Stimulated activated CD8-positive, alpha-beta memory T cell treated with anti-CD3 and anti-CD28 coated beads, Interleukin-15, amount 100 ng/mL, for 24 hours (primary cell): ENCODE results near the gene CACNB3.
A peak's percentile ranks its signal among the peaks of the same experiment; 100 is the strongest.
"Not testable (repeated sequence)": the region's sequence is repeated elsewhere in the genome, so short reads cannot be mapped to it uniquely, and the experiment has no call there.

Experiments
- DNase-seq: peaks from one replicate; pipeline ENCODE4 v3.0.0-alpha.2; 2020; ENCODE audit warnings: low read depth

Gene CACNB3

DNA sequence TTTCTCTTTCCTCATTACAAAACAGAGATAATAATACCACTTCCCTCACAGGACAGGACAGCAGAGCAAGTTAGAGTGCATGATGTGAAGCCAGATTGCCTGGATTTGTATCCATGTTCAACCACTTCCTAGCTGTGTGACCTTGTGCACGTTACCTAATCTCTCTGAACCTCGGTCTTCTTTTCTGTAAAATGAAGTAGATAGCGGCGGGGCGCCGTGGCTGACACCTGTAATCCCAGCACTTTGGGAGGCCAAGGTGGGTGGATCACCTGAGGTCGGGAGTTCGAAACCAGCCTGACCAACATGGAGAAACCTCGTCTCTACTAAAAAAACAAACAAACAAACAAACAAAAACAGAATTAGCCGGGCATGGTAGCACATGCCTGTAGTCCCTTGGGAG lies 36.6 kb downstream of the CACNB3 start:
- not testable (repeated sequence) for DNase-seq

DNA sequence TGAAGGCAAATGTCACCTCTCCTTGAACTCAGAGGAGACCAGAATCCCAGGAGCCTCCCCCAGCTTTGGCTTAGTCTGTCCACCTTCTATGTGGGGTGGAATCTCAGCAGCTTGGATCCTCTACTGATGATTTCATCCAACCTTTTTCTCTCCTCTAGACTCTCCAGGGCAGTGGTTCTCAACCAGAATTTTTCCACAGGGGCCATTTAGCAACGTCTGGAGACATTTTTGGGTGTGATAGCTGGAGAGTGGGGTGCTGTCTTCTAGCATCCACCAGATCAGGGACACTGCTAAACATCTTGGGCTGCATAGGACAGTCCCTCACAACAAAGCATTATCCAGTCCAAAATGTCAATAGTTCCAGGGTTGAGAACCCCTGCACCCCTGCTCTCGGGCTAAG lies 38.1 kb downstream of the CACNB3 start:
- no peak for DNase-seq

DNA sequence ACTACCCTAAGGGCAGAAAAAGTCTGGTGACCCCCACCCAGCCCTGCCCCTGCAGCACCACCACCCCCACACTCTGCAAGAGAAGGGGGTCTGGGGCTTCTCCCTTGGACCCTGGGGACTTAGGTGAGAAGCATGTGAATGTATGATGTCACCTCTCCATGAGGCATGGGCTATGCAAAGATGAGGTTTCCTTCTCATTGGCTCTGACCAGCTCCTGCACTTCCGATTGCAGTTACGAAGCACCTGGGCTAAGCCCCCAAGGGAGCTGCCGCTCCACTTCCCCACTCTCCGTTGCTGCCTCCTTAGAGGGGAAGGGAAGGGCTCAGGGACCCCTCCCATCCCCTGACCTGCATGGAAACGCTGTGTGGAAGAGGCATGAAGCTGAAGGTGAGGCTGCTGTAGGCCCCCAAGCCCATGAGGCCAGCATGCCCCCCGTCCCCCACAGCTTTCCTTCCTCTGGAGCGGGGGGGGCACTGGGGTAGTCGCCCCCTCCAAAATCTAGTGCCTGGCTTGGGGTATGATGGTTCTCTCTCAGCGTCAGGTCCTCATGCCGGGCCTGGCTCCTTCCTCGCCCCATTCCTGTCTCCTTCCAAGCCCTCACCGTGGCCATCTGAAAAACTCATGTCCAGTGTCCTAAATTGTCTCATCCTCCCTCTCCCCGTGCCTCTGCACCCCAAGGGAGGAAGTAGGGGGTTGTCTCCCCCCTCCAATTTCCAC lies 39.1 kb downstream of the CACNB3 start:
- DNase-seq: no peak

DNA sequence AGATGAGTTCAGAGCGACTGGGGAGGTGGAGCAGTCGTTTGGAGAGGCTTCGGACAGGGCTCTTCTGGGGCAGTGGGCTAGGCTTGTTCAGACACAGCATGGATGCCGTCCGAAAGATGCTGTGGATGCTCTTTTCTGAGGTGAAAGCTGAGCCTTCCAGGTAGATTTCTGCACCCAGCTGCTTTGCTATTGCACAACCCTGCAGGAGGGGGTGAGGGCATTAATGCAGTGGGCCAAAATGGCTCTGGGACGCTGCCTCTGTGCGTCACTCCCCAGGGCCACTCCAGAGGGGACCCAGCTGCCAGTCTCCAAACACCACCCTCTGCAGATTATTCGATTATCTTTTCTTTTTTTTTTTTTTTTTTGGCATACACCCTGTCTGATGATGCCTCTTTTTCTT lies 39.7 kb downstream of the CACNB3 start:
- DNase-seq: no peak

DNA sequence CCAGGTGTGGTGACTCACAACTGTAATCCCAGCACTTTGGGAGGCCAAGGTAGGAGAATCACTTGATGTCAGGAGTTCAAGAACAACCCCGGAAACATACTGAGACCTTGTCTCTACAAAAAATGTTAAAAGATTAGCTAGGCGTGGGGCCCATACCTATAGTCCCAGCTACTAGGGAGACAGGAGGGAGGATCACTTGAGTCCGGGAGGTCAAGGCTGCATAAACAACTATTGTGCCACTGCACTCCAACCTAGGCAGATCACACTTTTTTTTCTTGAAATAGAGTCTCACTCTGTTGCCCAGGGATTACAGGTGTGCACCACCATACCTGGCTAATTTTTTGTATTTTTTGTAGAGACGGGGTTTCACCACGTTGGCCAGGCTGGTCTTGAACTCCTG lies 41.3 kb downstream of the CACNB3 start:
- no peak for DNase-seq

DNA sequence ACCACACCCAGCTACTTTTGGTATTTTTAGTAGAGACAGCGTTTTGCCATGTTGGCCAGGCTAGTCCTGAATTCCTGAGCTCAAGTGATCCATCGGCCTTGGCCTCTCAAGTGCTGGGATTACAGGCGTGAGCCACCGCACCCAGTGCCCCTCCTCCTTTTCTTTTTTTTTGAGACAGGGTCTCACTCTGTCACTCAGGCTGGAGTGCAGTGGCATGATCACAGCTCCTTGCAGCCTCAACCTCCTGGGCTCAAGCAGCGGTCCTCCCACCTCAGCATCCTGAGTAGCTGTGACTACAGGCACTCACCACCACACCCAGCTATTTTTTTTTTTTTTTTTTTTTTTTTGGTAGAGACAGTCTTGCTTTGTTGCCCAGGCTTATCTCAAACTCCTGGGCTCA lies 41.9 kb downstream of the CACNB3 start:
- not testable (repeated sequence) for DNase-seq

DNA sequence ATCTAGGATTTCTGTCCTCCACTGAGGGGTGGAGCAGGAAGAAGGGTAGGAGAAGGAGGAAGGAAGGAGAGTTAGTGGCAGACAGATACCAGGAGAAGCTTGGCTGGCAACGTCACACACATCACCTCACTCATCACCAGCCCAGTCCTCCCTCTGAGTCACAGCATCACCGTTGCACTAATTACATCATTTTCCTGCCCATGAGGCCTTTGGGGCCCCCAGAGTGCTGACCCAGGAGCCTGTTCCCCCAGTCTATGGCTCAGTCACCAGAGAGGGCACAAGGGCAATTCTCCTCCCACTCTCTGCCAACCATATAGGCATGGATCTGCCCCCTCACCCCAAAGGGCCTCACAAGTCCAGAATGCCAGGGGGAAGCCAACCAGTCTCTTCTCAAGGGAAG lies 42.8 kb downstream of the CACNB3 start:
- no peak for DNase-seq

DNA sequence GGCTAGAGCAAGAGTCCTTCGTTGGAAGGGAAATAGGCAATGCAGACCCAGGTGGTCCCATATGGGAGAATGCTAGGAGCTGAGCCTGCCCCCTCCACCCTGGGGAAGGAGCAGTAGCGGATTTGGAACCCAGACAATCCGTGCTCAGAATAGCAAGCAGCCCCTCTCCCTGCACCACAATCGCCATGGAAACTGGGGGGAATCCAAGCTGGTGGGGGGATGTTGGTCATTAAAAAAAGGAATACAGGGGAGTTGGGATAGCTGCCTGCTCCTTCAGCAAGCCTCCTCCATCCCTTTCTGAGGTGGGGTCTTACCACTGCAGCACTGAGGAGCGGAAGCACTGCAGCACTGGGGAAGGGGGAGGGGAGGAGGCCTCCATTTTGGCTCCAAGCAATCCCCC lies 44.5 kb downstream of the CACNB3 start:
- DNase-seq: no peak

DNA sequence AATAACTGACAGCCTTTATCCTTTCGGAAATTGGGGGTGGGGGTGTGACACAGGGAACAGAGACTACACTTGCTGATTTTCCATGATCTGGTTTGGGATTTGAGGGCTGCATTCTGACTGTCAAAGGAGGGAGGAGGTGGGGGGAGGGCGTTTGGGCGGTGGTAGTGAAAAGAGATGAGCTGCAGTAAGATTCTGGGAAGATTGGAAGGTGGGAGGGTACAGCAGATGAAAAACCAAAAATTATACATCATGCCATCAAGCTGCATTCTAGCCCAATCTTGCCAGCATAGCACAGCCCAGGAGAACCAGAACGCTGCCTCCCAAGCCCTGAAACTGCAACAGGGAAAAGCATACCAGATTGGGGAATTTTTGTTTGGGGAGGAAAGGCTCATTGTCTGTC lies 45.0 kb downstream of the CACNB3 start:
- DNase-seq: no peak

DNA sequence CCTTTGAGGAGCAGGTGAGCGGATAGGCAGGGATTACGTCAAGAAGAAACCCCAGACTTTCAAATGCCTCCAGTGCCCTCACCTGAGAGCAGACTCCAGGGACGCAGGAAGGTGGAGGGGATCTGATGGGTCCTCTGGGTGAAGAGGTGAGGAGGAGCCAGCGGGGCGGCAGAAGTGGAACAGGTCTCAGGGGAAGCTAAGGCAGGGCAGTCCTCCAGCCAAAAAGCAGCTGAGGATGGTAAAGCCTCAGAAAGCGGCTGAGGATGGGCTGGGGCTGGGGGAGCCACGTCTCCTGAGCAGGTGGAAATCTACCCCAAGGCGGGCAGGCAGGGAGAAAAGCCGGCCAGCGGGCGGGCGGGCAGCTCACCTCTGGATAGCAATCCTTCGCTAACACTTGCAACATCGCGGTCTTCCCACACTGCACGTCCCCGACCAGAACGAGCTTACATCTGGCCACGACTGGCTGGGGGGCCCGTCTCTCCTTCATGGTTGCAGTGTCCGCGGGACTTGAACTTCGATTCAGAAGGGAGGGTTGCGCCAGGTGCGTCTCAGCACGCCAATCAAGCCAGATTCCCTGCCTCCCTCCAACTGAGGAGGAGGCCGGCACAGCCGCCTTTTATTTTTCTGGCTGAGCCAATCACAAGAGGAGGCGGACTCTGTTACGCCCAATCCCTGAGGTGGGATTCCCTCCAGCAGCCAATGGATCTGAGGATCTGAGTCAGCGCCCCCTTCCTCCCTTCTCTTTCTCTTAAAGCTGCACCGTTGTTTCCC lies 47.2 kb downstream of the CACNB3 start, which contains the start of gene RND1:
Gene RND1, minus strand, starts transcription at position 590 of the 771 bp plus-strand sequence. Its CDS starts 103 bp downstream, at position 487.
- peak; percentile 46 for DNase-seq

DNA sequence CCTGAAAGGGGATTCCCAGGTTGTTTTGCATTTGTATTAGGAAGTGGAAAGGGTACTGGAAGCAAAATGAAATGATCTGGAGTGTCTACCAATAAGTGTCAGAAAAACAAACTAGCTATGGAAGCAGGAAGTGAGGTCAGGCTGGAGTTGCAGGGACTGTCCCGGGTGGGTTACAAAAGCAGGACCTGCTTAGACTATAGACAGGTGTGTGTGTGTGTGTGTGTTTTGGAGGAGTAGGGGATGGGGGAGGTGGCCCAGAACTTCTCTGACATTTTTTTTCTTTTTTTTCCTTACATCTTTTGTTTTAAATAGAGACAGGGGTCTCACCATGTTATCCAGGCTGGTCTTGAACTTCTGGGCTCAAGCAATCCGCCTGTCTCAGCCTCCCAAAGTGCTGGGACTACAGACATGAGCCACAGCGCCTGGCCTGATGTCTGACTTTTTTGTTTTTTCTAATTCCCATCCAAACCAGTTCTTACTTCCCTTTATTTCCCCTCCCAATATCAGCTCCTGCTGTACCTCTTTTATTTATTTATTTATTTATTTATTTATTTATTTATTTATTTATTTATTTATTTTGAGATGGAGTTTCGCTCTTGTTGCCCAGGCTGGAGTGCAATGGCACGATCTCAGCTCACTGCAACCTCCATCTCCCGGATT lies 47.9 kb downstream of the CACNB3 start:
- no peak for DNase-seq

DNA sequence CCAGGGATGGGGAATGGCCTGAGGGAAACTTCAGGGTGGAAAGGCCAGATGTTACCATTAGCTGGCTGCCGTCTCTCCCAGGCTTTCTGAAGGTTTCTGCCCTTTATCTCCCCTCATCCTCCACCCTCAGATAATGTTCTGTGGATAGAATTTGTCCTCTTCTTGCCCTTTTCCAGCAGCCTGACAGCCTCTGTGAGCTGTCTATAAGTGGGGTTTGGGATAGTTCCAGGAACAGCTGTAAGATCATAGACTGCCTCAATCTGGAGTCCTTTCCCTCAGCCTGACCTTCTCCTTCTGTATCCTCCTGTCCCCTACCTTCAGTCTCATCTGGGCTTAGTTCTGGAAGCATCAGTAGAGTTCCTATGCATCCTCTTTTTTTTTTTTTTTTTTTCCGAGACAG lies 50.2 kb downstream of the CACNB3 start:
- no peak for DNase-seq

DNA sequence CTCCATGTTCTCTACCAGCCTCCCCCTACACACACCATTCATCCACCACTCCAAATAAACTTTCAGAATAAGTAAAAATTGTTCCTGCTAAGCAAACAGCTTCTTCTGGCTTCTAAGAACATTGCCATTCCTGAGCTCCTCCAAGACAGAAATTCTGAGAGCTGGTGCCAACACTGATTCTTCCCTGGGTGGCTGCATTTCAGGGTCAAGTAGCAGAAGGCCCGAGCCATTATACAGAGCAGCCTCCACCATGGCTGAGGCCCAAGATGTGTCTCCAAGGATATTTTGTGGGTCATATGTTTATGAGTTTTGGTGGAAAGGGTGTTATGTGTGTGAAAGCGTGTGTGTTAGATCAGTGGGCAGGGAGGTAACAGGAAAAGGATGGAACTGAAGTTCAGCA lies 50.9 kb downstream of the CACNB3 start:
- no peak for DNase-seq

DNA sequence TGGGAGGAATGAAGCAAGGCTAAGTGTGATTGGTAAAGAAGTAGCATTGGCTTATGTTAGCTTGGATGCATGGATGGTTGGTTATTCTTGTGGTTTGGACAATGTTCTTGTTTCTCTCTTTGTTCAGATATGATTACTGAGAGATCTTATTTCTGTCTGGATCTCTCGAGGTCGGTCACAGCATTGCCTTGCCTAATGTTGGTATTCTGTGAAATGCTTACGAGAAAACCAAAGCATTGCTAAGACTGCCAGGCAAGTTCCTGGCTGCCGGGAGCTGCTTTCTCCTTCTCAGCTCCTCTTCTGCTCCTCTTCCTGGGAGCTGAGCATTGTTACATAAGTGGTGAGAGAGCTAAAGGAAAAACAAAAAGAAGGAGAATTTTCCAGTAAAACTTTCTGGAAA lies 54.8 kb downstream of the CACNB3 start:
- no peak for DNase-seq

DNA sequence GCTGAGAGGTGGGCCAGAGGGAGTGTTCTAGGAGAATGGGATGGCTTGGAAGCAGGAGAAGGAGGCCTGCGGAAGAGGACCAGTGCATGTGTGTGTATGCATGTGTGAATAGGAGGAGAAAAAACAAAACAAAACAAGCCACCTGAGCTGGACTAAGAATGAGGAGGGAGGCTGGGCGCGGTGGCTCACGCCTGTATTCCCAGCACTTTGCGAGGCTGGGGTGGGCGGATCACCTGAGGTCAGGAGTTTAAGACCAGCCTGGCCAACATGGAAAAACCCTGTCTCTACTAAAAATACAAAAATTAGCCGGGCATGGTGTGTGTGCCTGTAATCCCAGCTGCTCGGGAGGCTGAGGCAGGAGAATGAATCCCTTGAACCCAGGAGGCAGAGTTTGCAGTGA lies 55.2 kb downstream of the CACNB3 start:
- not testable (repeated sequence) for DNase-seq

DNA sequence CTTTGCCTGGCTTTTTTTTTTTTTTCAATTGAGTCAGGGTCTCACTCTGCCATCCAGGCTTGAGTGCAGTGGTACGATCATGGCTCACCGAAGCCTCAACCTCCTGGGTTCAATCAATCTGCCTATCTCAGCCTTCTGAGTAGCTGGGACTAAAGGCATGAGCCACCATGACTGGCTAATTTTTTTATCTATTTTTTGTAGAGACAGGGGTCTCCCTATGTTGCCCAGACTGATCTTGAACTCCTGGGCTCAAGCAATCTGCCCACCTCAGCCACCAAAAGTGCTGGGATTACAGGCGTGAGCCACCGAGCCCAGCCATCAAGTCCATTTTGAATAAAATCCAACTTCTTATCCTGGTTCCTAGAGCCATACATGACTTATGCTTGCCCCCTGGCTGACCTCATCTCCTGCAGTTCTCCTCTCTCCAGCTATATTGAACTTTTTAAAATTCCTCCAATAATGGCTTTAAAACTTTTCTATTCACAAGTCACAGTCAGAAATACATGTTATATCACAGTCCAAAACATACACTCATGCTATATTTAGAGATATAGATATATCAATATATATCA lies 57.7 kb downstream of the CACNB3 start:
- DNase-seq: no peak
